B cell (primary cell): ENCODE data around the gene EGFL8. TPM values are rescaled to one million over a fixed set of nuclear protein-coding genes. Genes with fewer than 3 reads are reported as not detected.

Experiments used
- ATAC-seq: fragments of 200-7000 bp; cut with Tn5 transposase; one replicate; pipeline ENCODE4 v1.10.0; 2021; ENCODE audit warnings: low read depth, mild to moderate bottlenecking, moderate number of reproducible peaks, moderate library complexity
- CTCF ChIA-PET: fragments of 350-600 bp; sonication (Branson Sonifier 250); formaldehyde crosslinking; loops from one replicate; lab custom pipeline; 2021; ENCODE audit warnings: antibody characterized with exemption, inconsistent platforms; lab: Charles Lee
- POLR2A ChIA-PET: fragments of 350-600 bp; sonication (Branson Sonifier 250); formaldehyde crosslinking; loops from one replicate; lab custom pipeline; 2021; ENCODE audit warnings: antibody characterized with exemption; lab: Charles Lee
- DNase-seq: peaks from one replicate; pipeline ENCODE4 v3.0.0; 2013
- H2AFZ ChIP-seq: 2 replicates; pipeline ENCODE4 v1.6.1; 2012; ENCODE audit warnings: mild to moderate bottlenecking, low read depth, low read length; ENCODE audit not compliant: insufficient read depth, poor library complexity, severe bottlenecking
- H3K27ac ChIP-seq, 2 donors: 1 replicate in 1 of 2; 2 replicates in 1 of 2; pipeline ENCODE4 v1.5.1; 2012 to 2013; ENCODE audit warnings: low read length in 2 of 2, mild to moderate bottlenecking in 2 of 2, moderate library complexity in 1 of 2
- H3K27me3 ChIP-seq, 4 experiments: fragments of 200-600 bp in 1 of 4; sonication (generic) in 1 of 4; replicated peaks in 1 of 4; 1 replicate in 2 of 4; 2 replicates in 2 of 4; pipeline versions ENCODE4 v1.6.1 to v1.7.0; 2013 to 2016; ENCODE audit warnings: low read length in 3 of 4, mild to moderate bottlenecking in 2 of 4, mixed read lengths in 1 of 4, moderate library complexity in 1 of 4; ENCODE audit not compliant: insufficient read depth in 4 of 4, control insufficient read depth in 3 of 4; ENCODE audit errors: control extremely low read depth in 1 of 4
- H3K36me3 ChIP-seq, 2 experiments: replicated peaks in 1 of 2; 1 replicate in 1 of 2; 2 replicates in 1 of 2; pipeline versions ENCODE4 v1.6.1 to v1.7.1; 2013; ENCODE audit warnings: low read length in 1 of 2; ENCODE audit not compliant: insufficient read depth in 2 of 2, control insufficient read depth in 1 of 2; ENCODE audit errors: control extremely low read depth in 1 of 2, extremely low read depth in 1 of 2
- H3K4me1 ChIP-seq, 2 donors: fragments of 200-600 bp in 1 of 2; sonication (generic) in 1 of 2; 1 replicate in 1 of 2; 2 replicates in 1 of 2; pipeline versions ENCODE4 v1.5.1 to v1.6.1; 2013 to 2017; ENCODE audit warnings: low read length in 2 of 2; ENCODE audit not compliant: control insufficient read depth in 2 of 2, insufficient read depth in 2 of 2
- H3K4me2 ChIP-seq: replicated peaks from 2 replicates; pipeline ENCODE3; 2012; ENCODE audit warnings: mild to moderate bottlenecking, low read depth, low read length; ENCODE audit not compliant: poor library complexity, severe bottlenecking
- H3K4me3 ChIP-seq, 5 experiments: fragments of 200-600 bp in 1 of 5; sonication (generic) in 1 of 5; 1 replicate in 3 of 5; 2 replicates in 2 of 5; pipeline versions ENCODE4 v1.5.1 to v1.7.0; 2011 to 2016; ENCODE audit warnings: low read length in 4 of 5, mild to moderate bottlenecking in 4 of 5, low read depth in 2 of 5, control low read depth in 1 of 5, moderate library complexity in 1 of 5; ENCODE audit not compliant: insufficient read depth in 1 of 5; ENCODE audit errors: control extremely low read depth in 1 of 5, extremely low read depth in 1 of 5
- H3K79me2 ChIP-seq: fragments of 200-600 bp; sonication (generic); one replicate; pipeline ENCODE4 v1.6.0; 2016; ENCODE audit warnings: low read length; ENCODE audit not compliant: control insufficient read depth, insufficient read depth
- H3K9ac ChIP-seq: fragments of 200-600 bp; sonication (generic); 2 replicates; pipeline ENCODE4 v1.6.1; 2017; ENCODE audit warnings: mild to moderate bottlenecking, low read length, moderate library complexity
- H3K9me3 ChIP-seq, 3 donors: one replicate each; pipeline versions ENCODE4 v1.6.1 to v1.7.1; 2013; ENCODE audit warnings: low read length in 2 of 3; ENCODE audit not compliant: control insufficient read depth in 2 of 3, insufficient read depth in 1 of 3; ENCODE audit errors: control extremely low read depth in 1 of 3
- H4K20me1 ChIP-seq: 2 replicates; pipeline ENCODE4 v1.6.0; 2012; ENCODE audit warnings: mild to moderate bottlenecking, low read length; ENCODE audit not compliant: insufficient read depth, control insufficient read depth, poor library complexity, severe bottlenecking
- H3K27ac Mint-ChIP-seq: one replicate; pipeline ENCODE4 v1.8.0; 2021; ENCODE audit warnings: mixed read lengths
- H3K27me3 Mint-ChIP-seq: one replicate; pipeline ENCODE4 v1.8.0; 2021; ENCODE audit warnings: mixed read lengths
- H3K4me1 Mint-ChIP-seq: one replicate; pipeline ENCODE4 v1.8.0; 2021; ENCODE audit warnings: mixed read lengths
- H3K4me3 Mint-ChIP-seq: one replicate; pipeline ENCODE4 v1.8.0; 2021; ENCODE audit warnings: mixed read lengths
- H3K9me3 Mint-ChIP-seq: one replicate; pipeline ENCODE4 v1.8.0; 2022; ENCODE audit warnings: mixed read lengths; ENCODE audit not compliant: insufficient read depth
- CTCF ChIP-seq: fragments of 200-600 bp; IDR thresholded peaks from one replicate; pipeline ENCODE4 v1.8.0; 2022; ENCODE audit warnings: antibody characterized with exemption, mild to moderate bottlenecking
- EZH2 ChIP-seq: IDR thresholded peaks from 2 replicates; pipeline ENCODE4 v1.6.1; 2012; ENCODE audit warnings: borderline replicate concordance, low read depth, mild to moderate bottlenecking, moderate library complexity, low read length; ENCODE audit not compliant: insufficient read depth, poor library complexity, severe bottlenecking
- WGBS: methylation state at CpG from one replicate; pipeline ENCODE4 v1.1.5; 2013; ENCODE audit warnings: missing lambda C conversion rate; ENCODE audit not compliant: insufficient coverage; 5-methylcytosine and 5-hydroxymethylcytosine counted together
- intact Hi-C: fragments of 100-400 bp; cut with micrococcal nuclease; formaldehyde crosslinking; loops from one replicate; pipeline ENCODE4 v1.10.0; 2022
- polyA plus RNA-seq: library from polyadenylated mRNA; depleted of rRNA; stranded (reverse); fragments of >200 nt; gene quantifications from 2 replicates; pipeline ENCODE4 v1.2.3, GENCODE V29; 2012
- total RNA-seq, 2 donors: library from RNA; stranded (reverse); fragments of 120-200 nt in 1 of 2; gene quantifications; 1 replicate in 1 of 2; 2 replicates in 1 of 2; pipeline versions ENCODE4 v1.2.3 to v1.2.4, GENCODE V29; 2013 to 2022

EGFL8 gene
- total and polyA plus RNA-seq, 2 donors (not counting 1 experiment from before 2014, with no cell fraction given) = 0.91 to 3.9 TPM

DNA sequence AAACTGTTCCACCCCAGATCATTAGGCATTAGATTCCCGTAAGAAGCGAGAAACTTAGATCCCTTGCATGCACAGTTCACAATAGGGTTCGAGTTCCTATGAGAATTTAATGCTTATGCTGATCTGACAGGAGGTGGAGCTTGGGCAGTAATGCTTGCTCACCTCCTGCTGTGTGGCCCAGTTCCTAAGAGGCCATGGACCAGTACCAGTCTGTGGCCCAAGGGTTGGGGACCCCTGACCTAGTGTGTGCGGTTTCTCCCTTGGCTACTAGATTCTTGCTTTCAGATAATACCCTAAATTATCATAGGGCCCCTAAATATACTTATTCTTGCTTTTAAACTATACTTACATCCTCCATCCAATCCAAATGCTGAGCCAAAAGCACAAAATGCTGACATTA lies 30.0 kb downstream of the EGFL8 start:
- no peak overlapping the region for H3K4me3 ChIP-seq
- H3K27me3 ChIP-seq = no peaks in the 10 kb centered on the region
- no peaks in the 10 kb centered on the region for H4K20me1 ChIP-seq
- peak overlapping the region; percentile 77 to 100 for H3K27ac ChIP-seq
- DNase-seq (no peak), ATAC-seq (no peak)
- H3K9me3 ChIP-seq = no peaks in the 10 kb centered on the region
- Mint-ChIP-seq H3K27ac (peak overlapping the region; percentile 99), H3K9me3 (no peaks in the 10 kb centered on the region), H3K4me3 (peak overlapping the region; percentile 95), H3K4me1 (peaks cover 64% of the 10 kb centered on the region), H3K27me3 (no peaks in the 10 kb centered on the region)
- H3K36me3 ChIP-seq = peaks cover 0 to 13% of the 10 kb centered on the region in 2 experiments
- H3K4me2 ChIP-seq = peak overlapping the region; percentile 91
- peaks cover 40 to 59% of the 10 kb centered on the region in 2 donors for H3K4me1 ChIP-seq
- POLR2A ChIA-PET = interaction anchor here (0.7 to 1.8 kb wide), 3 partner anchors 14 to 77 kb away, joined by 3 to 7 read pairs (median 3); partner anchors contain the start of gene RNF5
- intact Hi-C loops = loop anchor here (10.0 kb wide), 2 partner anchors 460 to 700 kb away; partner anchors contain the start of genes CLIC1 and MICB
- WGBS = 86% methylated on average over 1 of the region's 4 CpGs
- peaks cover 38% of the 10 kb centered on the region for H3K79me2 ChIP-seq
- peak overlapping the region; percentile 62 for H3K9ac ChIP-seq
- H2AFZ ChIP-seq = no peak overlapping the region
- CTCF ChIA-PET = interaction anchor here (1.4 to 1.6 kb wide), 3 partner anchors 12 to 592 kb away, joined by 3 to 4 read pairs (median 3); partner anchors contain the start of gene ATF6B
- no peak for TF ChIP-seq CTCF
- TF ChIP-seq EZH2 = no peak
